Endometrium (tissue), 2 donors: ENCODE data around the gene RETN.

Experiments used
- FAIRE-seq: peaks from 2 replicates; lab custom pipeline; 2012; peaks lifted over from hg19 to GRCh38; lab: Jason Lieb, UNC
- donor health status: control.
- donor health status: control.

Gene RETN

DNA sequence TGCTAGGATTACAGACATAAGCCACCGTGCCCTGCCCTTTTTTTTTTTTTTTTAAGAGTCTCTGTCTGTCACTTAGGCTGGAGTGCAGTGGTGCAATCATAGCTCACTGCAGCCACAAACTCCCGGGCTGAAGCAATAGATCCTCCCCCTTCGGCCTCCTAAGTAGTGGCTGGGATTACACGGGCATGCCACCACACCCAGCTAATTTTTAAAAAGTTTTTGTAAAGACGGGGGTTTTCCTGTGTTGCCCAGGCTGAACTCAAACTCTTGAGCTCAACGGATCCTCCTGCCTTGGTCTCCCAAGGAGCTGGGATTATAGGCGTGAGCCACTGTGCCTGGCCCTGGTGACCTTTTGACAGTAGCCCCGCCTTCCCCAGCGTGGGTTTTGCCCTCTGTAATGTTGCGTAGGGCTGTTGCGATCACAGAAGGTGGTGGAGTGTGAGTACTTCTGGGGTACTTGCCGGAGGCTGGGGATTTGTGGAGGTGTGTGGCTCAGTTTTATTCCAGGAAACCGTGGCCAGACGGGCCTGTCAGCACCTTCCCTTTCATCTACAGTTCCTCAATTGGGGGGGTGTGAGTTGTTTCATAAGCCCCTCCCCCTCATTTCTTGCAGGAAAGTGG is 11.6 kb upstream of the RETN start:
- no peak for FAIRE-seq

DNA sequence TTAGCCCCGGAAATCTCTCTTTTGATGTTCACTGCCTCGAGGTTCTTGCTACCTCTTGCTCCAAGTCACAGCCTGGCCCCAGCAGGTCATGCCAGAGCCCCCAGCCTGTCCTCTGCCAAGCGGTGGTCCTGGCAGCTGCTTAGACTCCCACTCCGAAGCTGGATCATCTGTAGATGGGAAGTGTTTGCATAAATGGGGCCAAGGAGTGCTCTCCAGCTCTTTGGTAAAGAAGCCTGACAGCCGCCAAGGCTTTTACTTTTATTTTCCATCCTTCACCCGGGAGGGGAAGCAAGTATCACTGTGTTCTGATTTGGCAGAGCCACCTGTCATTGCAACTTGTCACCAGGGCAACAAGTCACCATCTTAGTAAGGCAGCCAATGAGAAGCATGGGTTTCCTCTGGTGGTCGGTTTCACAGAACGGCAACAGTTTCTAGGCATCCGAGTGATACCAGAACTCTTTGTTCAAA is 10.6 kb upstream of the RETN start:
- no peak for FAIRE-seq

DNA sequence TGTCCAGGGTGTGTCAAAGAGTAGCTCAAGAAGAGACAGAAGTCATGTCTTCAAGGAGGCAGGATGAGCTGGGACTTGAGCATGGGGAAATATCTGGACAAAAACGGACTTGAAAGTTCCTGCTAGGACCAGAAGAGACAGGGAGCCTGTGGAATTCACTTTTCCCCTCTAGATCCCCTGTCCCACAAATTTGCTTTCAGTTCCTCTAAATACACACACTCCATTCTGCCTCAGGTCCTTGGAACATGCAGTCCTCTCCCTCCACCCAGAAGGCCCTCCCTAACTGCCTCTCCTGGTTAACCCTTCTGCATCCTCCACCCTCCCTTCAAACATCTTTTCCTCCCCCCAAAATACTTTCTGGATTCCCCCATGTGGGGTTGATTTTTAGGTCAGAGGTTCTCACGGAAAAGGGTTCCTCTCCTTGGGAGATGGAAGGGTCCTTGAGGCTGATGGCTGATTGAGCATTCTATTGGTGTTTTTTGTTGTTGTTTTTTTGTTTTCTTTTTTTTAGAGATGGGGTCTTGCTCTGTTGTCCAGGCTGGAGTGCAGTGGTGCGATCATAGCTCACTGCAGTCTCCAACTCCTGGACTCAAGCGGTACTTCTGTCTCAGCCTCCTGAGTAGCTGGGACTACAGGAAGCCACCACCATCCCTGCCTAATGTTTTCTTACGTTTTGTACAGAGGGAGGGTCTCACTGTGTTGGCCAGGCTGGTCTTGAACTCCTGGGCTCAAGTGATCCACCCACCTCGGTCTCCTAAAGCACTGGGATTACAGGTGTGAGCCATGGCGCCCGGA is 6.9 kb upstream of the RETN start:
- no peak for FAIRE-seq

DNA sequence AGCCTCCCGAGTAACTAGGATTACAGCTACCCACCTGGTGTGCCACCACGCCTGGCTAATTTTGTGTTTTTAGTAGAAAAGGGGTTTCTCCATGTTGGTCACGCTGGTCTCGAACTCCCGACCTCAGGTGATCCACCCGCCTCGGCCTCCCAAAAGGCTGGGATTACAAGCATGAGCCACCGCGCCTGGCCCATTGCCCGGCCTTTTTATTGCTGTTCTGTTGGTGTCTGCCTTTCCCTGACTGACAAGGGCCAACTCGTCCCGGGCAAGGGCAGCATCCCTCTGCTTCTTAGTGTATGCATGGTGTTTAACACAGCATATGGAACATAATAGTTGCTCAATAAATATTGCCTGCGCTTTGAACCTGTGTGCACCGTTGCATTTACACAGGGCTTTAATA is 6.2 kb upstream of the RETN start:
- no peak for FAIRE-seq

DNA sequence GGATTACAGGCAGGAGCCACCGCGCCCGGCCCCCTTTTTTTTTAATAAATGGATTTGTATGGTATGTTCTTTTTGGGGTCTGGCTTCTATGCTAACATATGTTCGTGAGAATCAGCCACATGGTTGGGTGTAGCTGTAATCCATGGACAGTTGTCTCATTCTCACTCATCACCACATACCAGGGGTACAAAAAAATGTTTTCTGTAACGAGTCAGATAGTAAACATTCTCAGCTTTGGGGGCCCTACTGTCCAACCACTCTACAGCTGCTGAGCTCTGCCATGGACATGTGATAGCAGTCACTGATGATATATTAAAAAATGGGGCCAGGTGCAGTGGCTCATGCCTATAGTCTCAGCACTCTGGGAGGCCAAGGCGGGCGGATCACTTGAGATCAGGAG is 5.1 kb upstream of the RETN start:
- no peak for FAIRE-seq

DNA sequence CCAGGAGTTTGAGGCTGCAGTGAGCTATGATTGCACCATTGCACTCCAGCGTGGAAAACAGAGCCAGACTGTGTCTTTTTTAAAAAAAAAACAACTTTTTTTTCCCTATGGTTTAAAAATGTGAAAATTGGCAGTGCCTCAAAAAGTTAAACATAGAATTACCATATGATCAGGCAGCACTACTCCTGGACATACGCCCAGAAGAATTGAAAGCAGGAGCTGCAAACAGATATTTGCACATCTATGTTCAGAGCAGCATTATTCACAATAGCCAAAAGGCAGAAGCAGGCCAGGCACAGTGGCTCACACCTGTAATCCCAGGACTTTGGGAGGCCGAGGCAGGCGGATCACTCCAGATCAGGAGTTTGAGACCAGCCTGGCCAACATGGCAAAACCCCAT is 3.8 kb upstream of the RETN start:
- no peak for FAIRE-seq

DNA sequence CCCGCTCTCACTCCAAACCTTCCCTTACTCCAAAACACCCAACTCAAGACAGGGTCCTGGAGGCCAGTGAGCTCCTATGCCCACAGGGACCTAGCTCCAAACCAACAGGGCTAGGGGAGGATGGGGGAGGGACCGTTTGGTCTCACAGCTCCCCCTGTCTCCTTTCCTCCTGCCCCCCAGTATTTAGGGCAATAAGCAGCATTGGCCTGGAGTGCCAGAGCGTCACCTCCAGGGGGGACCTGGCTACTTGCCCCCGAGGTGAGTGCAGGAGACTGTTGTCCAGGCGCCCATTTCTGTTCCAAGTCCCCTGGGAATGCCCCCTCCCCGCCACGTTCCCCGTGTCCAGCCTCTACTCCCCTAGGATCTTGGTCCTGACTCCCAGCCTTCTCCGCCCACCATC is 792 bp downstream of the RETN start:
- FAIRE-seq: no peak

DNA sequence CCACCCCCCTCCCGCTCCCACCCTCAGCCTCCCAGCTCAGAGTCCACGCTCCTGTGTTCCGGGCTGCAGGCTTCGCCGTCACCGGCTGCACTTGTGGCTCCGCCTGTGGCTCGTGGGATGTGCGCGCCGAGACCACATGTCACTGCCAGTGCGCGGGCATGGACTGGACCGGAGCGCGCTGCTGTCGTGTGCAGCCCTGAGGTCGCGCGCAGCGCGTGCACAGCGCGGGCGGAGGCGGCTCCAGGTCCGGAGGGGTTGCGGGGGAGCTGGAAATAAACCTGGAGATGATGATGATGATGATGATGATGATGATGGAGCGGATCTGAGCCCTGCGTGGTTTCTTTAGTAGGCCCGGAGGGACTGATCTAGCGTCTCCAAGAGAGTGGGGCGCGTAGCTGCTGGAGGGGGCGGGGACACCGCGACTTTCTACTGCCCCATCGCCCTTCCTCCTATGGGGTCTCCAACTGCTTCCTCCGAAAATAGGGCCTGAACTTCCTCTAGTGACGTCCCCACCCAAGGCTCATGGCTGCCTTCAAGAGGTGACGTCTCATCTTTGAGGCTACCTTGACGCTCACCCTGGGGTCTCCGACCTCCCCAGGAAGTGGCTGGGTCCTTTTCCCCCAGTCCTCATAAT is 1.4 kb downstream of the RETN start:
- no peak for FAIRE-seq

DNA sequence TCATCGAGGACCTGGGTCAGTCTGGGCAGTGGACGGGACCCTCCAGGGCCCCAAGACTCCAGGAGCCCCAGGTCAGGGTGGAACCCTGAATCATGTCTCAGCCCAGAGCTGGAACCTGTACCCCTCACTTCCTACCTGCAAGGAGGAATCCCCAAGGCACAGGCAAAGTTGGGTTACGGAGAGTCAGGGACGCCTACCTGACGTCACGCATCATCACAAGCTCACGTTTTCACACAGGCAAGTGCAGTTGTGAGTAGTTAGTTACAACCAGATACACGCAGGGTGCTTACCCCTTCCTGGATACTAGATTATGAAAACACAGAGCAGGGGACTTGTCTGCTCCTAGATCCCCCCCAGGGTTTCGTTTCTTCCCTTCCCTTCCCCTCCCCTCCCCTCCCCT is 1.9 kb downstream of the RETN start:
- FAIRE-seq: no peak

DNA sequence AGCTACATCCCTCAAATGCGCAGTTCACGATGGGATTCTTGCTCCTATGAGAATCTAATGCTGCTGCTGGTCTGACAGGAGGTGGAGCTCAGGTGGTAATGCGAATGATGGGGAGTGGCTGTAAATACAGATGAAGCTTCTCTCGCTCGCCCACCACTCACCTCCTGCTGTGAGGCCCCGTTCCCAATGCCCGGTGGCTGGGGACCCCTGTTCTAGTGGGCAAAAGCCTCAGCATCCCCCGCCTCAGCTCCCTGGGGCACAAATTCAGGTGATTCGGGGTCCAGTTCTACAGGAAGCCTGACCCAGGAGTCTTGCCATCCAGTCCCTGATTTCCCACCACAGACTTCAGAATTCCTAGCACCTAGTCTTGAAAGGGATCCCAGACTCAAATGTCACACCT is 3.7 kb downstream of the RETN start:
- no peak for FAIRE-seq

DNA sequence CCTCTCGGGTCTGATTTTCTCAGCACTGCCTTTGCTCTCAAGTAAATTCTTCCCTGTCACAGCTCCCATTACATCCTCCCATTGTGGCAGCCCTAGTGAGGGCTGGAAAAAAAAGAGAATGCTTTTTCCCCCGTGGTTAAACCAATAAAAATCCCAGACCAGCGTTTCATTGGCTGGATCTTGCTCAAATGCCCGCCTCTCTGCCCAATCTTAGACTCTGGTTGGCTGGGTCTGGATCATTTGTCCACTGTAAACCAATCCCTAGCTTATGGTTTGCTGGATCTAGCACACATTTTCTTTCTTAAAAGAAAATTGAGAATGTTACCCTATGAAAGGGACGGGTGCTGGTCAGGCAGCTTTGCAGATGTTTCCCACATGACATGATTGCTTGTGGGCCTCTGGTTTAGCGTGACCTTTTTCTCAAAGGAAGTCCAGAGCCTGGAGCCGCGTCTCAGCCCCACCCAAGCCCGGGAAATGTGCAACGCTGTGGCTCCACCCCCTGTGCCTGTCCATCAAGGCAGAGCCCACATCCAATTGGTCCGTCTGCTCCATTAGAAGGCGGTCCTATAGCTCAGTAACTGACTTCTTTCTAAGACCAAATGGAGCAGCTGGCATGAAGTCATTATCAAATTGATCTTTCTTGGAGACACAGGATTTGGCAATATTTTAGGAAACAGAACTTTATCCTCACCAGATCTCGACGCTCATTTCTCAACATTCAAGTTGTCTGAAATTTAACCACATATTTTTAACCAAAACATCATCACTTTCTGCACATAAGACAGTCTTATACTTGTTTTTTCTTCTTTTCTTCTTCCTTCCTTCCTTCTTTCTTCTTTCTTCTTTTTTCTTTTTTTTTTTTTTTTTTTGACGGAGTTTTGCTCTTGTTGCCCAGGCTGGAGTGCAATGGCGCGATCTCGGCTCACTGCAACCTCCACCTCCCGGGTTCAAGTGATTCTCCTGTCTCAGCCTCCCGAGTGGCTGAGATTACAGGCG is 5.5 kb downstream of the RETN start:
- FAIRE-seq: no peak

DNA sequence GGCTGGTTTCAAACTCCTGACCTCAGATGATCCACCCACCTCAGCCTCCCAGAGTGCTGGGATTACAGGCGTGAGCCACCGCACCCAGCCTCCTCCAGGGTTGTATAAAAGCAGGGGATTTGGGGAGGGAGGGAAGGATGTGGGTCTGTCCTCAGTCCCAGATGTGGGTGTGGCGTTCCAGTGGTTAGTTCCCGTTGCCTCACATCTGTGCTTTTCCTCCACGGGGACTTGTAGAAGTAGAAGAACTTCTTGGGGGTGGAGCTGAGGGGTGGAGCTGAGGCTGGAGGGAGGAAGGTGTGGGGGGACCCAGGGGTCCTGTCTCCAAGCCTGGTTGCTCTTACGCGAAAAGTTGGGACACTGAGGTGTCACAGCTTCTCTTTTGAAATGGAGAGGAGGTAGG is 7.5 kb downstream of the RETN start:
- no peak for FAIRE-seq

DNA sequence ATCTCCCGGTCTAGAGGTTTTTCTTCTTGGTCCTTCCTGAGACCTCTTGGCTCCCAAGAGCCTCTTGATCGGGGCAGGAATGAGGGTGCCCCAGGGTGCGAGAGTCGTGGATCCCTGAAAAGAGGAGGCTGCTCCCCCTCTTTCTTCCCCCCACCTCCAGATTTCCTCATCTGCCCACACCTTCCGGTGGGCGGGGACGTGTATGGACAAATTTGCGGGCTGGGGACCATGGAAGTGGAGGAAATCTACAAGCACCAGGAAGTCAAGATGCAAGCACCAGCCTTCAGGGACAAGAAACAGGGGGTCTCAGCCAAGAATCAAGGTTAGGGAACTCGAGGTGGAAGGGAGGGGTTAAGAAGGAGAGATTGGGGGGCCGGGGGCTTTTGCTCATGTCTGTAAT is 8.0 kb downstream of the RETN start, which contains the start of gene MCEMP1:
Gene MCEMP1, plus strand, starts transcription at position 237 of the 400 bp plus-strand sequence. Its CDS starts 31 bp downstream, at position 268.
- no peak for FAIRE-seq

DNA sequence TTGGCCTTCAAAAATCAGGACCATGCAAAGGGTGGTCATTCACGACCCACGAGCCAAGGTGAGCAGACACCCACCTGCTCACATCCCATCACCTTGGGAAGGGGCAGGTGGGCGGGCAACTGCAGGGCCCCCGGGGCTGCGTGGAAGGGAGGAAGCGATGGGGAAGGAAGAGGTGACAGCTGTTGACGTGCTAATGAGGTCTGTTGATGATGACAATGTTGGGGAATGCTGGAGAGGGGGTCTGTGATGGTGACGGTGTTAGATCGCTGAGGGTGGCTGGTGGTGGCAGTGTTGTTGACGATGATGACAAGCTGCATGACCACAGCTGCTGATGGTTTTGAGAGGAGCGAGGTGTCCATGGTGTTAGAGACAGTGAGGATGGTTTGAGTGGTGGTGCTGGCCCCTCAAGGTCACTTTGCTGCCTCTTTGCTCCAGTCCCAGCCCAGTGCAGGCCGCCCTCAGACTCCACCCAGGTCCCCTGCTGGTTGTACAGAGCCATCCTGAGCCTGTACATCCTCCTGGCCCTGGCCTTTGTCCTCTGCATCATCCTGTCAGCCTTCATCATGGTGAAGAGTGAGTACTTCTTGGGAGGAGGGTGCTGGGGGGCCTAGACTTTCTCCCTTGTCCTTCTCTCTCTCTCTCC is 8.9 kb downstream of the RETN start:
- FAIRE-seq: no peak

DNA sequence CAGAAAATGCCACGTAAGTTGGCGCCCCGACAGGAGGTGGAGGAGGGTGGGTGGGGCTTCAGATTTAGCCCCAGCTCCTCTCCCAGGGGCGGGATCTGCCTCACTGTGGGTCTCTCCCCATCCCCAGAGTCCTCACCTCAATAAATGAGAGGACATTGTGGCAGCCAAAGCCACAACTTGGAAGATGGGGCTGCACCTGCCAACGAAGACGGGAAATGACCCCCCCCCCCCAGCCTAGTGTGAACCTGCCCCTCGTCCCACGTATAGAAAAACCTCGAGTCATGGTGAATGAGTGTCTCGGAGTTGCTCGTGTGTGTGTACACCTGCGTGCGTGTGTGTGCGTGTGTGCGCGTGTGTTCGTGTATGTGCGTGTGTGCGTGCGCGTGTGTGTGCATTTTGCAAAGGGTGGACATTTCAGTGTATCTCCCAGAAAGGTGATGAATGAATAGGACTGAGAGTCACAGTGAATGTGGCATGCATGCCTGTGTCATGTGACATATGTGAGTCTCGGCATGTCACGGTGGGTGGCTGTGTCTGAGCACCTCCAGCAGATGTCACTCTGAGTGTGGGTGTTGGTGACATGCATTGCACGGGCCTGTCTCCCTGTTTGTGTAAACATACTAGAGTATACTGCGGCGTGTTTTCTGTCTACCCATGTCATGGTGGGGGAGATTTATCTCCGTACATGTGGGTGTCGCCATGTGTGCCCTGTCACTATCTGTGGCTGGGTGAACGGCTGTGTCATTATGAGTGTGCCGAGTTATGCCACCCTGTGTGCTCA is 10.3 kb downstream of the RETN start:
- no peak for FAIRE-seq

DNA sequence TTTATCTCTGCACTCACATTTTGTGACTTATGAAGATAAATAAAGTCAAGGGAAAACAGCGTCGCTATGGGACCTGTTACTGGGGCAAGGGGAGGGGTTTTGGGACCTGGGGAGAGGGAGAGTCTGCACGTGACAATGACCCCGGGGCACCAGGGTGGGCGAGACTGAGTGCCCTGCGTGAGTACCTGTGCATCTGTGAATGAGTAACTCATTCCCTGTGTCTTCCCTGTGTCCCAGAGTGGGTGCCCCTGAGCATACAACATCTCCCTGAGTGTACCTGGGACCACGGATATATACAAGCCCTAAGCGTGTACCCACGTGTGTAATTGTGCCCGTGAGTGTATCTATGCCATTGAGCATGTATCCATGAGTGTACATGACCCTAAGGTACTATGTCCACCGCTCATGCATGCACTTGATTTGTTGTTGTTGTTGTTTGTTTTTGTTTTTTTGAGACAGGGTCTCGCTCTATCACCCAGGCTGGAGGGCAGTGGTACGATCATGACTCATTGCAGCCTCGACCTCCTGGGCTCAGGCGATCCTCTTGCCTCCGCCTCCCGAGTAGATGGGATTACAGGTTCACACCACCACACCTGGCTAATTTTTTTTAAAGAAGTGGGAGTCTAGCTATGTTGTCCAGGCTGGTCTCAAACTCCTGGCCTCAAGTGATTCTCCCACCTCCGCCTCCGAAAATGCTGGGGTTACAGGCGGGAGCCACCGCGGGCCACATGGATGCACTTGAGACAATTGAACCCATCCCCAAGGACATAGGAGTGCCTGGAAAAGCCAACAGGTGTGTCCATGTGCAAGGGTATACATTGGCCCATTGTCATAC is 11.1 kb downstream of the RETN start:
- no peak for FAIRE-seq

DNA sequence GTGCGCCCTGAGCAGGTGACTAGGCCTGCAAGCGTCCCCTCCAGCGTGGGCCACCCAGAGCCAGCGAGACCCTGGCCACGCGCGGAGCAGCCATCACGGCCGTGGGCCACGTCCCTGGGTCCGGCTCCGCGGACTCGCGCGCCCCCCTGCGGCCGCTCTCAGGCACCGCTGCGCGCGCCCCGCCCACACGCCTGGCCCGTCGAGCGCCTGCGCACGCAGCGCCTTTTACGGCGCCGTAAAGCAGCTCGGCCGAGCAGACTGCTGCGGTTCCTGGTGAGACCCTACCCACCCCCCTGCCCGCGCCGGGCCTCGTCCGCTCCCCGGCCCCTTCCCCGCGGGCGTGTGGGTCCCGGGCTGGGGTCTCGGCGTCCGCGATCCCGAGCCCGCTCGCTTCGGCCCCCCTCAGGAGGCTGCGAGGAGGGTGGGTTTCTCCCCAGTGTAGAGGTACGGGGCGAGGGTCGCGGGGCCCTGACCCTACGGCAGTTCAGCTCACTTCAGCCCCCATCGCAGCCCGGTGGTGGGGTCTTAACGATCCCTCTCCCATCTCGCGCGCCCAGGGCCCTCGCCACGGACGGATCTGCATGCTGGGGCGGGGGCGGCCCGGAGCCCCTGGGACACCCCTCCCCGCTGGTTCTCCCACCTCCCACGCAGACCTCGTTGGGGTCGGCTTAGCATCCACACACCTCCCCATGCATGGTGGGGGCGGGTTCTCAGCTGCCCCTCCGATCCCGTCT is 11.9 kb downstream of the RETN start, which contains the start of gene TRAPPC5:
Gene TRAPPC5, plus strand, starts transcription at position 228 of the 734 bp plus-strand sequence. CDS start 1,421 bp downstream, outside the sequence.
- no peak for FAIRE-seq

DNA sequence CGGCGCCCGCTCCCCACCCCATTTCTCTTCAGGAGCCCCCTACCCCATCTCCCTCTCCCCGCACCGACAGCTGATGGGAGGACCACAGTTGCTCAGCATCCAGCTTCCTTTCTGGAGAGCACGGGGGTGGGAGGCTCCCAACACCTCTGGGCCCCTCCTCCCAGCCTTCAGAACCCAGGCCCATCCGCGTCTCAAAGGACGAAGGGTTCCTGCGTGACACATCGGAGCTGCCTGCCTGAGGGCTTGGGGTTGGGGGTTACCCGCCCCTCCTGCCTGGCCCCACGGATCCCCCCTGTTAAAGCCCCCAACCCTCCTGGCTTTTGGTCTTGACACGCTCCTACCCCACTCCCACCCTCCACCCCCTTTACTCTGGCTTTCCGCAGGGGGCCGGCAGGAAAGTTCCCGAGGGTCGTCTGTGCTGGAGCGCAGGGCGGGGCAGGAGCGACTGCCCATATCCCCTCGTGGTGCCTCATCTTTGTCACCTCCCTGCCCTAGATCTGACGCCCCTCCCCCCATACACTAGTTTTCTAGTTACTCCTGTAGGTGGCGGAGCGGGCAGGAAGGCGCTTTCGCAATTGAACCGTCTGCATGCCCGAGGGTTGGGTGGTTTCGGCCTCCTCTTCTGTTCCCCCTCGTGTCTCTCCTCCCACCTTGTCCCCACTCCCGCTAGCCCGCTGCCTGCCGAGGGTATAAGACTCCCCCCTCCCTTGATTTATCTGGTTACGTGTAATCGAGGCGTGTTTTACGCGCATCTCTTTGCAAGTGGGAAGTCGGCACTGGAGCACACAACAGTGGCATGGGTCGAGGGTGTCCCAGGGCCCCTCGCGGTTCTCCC is 12.7 kb downstream of the RETN start:
- no peak for FAIRE-seq
